ENCODE measurements around the gene NSUN6.

Gene NSUN6

GRCh38 chr10:18523858-18524257 is 127.5 kb downstream of the NSUN6 start:
- no peak overlapping the region for H3K4me2 ChIP-seq (ENCODE audit: low read depth, low read length, poor library complexity, severe bottlenecking)
- no peaks in the 10 kb centered on the region for H3K9me3 ChIP-seq (ENCODE audit: insufficient read depth, low read length)
- no peak overlapping the region for H3K9ac ChIP-seq (ENCODE audit: low read length)
- H3K79me2 ChIP-seq (ENCODE audit: insufficient read depth, low read length), result no peaks in the 10 kb centered on the region
- no peaks in the 10 kb centered on the region for H4K20me1 ChIP-seq (ENCODE audit: low read depth, low read length)
- TF ChIP-seq CTCF (IDR thresholded peaks at IDR 0.05; ENCODE audit: insufficient read depth, low read length, poor library complexity, severe bottlenecking), result no peak
- TF ChIP-seq EZH2phosphoT487 (conservative IDR thresholded peaks at IDR 0.05; ENCODE audit: low read length), result no peak
- no peaks in the 10 kb centered on the region for H3K27me3 ChIP-seq (ENCODE audit: low read length)
- no peak overlapping the region for H3K27ac ChIP-seq (ENCODE audit: low read depth, low read length)
- H2AFZ ChIP-seq (ENCODE audit: low read depth, low read length, severe bottlenecking), result no peak overlapping the region
- no peaks in the 10 kb centered on the region for H3K9me2 ChIP-seq (replicated peaks; ENCODE audit: insufficient read depth, low read length)
- H3K4me3 ChIP-seq (ENCODE audit: insufficient read depth, low read length, poor library complexity, severe bottlenecking), result no peak overlapping the region
- H3K36me3 ChIP-seq (ENCODE audit: low read length), result no peaks in the 10 kb centered on the region
- H3F3A ChIP-seq (ENCODE audit: insufficient read depth), result no peaks in the 10 kb centered on the region

GRCh38 chr10:18523025-18523424 is 128.4 kb downstream of the NSUN6 start:
- Histone ChIP-seq H3K36me3 (ENCODE audit: low read length) (no peaks in the 10 kb centered on the region), H3K9ac (ENCODE audit: low read length) (no peak overlapping the region), H3K27me3 (ENCODE audit: low read length) (no peaks in the 10 kb centered on the region), H2AFZ (ENCODE audit: low read depth, low read length, severe bottlenecking) (no peak overlapping the region), H3K4me2 (ENCODE audit: low read depth, low read length, poor library complexity, severe bottlenecking) (no peak overlapping the region), H3K9me3 (ENCODE audit: insufficient read depth, low read length) (no peaks in the 10 kb centered on the region), H3K9me2 (replicated peaks; ENCODE audit: insufficient read depth, low read length) (no peaks in the 10 kb centered on the region), H3F3A (ENCODE audit: insufficient read depth) (no peaks in the 10 kb centered on the region), H3K4me3 (ENCODE audit: insufficient read depth, low read length, poor library complexity, severe bottlenecking) (no peak overlapping the region), H3K27ac (ENCODE audit: low read depth, low read length) (no peak overlapping the region), H4K20me1 (ENCODE audit: low read depth, low read length) (no peaks in the 10 kb centered on the region), H3K79me2 (ENCODE audit: insufficient read depth, low read length) (no peaks in the 10 kb centered on the region)
- no peak for TF ChIP-seq CTCF (IDR thresholded peaks at IDR 0.05; ENCODE audit: insufficient read depth, low read length, poor library complexity, severe bottlenecking)
- no peak for TF ChIP-seq EZH2phosphoT487 (conservative IDR thresholded peaks at IDR 0.05; ENCODE audit: low read length)

GRCh38 chr10:18516851-18517250 is 134.5 kb downstream of the NSUN6 start:
- Histone ChIP-seq H3K27me3 (ENCODE audit: low read length) (no peaks in the 10 kb centered on the region), H3K9me2 (replicated peaks; ENCODE audit: insufficient read depth, low read length) (no peaks in the 10 kb centered on the region), H3F3A (ENCODE audit: insufficient read depth) (no peaks in the 10 kb centered on the region), H2AFZ (ENCODE audit: low read depth, low read length, severe bottlenecking) (no peak overlapping the region), H4K20me1 (ENCODE audit: low read depth, low read length) (no peaks in the 10 kb centered on the region), H3K27ac (ENCODE audit: low read depth, low read length) (no peak overlapping the region), H3K4me3 (ENCODE audit: insufficient read depth, low read length, poor library complexity, severe bottlenecking) (no peak overlapping the region), H3K9me3 (ENCODE audit: insufficient read depth, low read length) (no peaks in the 10 kb centered on the region), H3K36me3 (ENCODE audit: low read length) (no peaks in the 10 kb centered on the region), H3K4me2 (ENCODE audit: low read depth, low read length, poor library complexity, severe bottlenecking) (no peak overlapping the region), H3K9ac (ENCODE audit: low read length) (no peak overlapping the region), H3K79me2 (ENCODE audit: insufficient read depth, low read length) (no peaks in the 10 kb centered on the region)
- TF ChIP-seq CTCF (IDR thresholded peaks at IDR 0.05; ENCODE audit: insufficient read depth, low read length, poor library complexity, severe bottlenecking), result no peak
- no peak for TF ChIP-seq EZH2phosphoT487 (conservative IDR thresholded peaks at IDR 0.05; ENCODE audit: low read length)

All from SU-DHL-6 (cell line).